OCI-LY7 (cell line): Measurements from ENCODE around the gene SOBP. TPM values are rescaled to one million over a fixed set of nuclear protein-coding genes. Genes with fewer than 3 reads are reported as not detected.

Experiments used
- BruUV-seq: library from RNA; stranded (reverse); fragments of 400-500 nt; replicated peaks from 2 replicates; lab custom pipeline; 2021; lab: Mats Ljungman, UMichigan
- CTCF ChIA-PET: fragments of 300-600 bp; sonication (Branson Sonifier 250); formaldehyde crosslinking; loops from one replicate; lab custom pipeline; 2022; ENCODE audit warnings: antibody characterized with exemption; ENCODE audit not compliant: unreplicated experiment; lab: Charles Lee
- POLR2A ChIA-PET: fragments of 300-600 bp; sonication (Branson Sonifier 250); formaldehyde crosslinking; loops from one replicate; lab custom pipeline; 2022; ENCODE audit warnings: antibody characterized with exemption; lab: Charles Lee
- DNase-seq: peaks from one replicate; pipeline ENCODE4 v3.0.0-alpha.2; 2015; ENCODE audit warnings: low spot score
- H2AFZ ChIP-seq: fragments of 200-600 bp; sonication (generic), shearing (Covaris generic); 2 replicates; pipeline ENCODE4 v1.6.1; 2014; ENCODE audit warnings: mild to moderate bottlenecking, antibody characterized with exemption, low read length, moderate library complexity
- H3K27ac ChIP-seq: fragments of 200-600 bp; sonication (generic); 2 replicates; pipeline ENCODE4 v1.5.1; 2014; ENCODE audit warnings: mixed run types, low read depth, mild to moderate bottlenecking, moderate library complexity, low read length, inconsistent platforms; ENCODE audit not compliant: poor library complexity, severe bottlenecking
- H3K36me3 ChIP-seq: fragments of 200-600 bp; sonication (generic); 2 replicates; pipeline ENCODE4 v1.6.1; 2014; ENCODE audit warnings: mild to moderate bottlenecking, antibody characterized with exemption, low read length, moderate library complexity, mixed read lengths; ENCODE audit not compliant: insufficient read depth
- H3K4me1 ChIP-seq: fragments of 200-600 bp; sonication (generic); 2 replicates; pipeline ENCODE4 v1.5.1; 2014; ENCODE audit warnings: mild to moderate bottlenecking, low read length; ENCODE audit not compliant: insufficient read depth, poor library complexity, severe bottlenecking
- H3K4me2 ChIP-seq: fragments of 200-600 bp; sonication (generic); 2 replicates; pipeline ENCODE4 v1.6.1; 2014; ENCODE audit warnings: mild to moderate bottlenecking, low read length
- H3K4me3 ChIP-seq: fragments of 200-600 bp; sonication (generic); 2 replicates; pipeline ENCODE4 v1.5.1; 2014; ENCODE audit warnings: mild to moderate bottlenecking, low read depth, low read length; ENCODE audit not compliant: poor library complexity, severe bottlenecking
- H3K79me2 ChIP-seq: fragments of 200-600 bp; sonication (generic); 2 replicates; pipeline ENCODE4 v1.6.1; 2016; ENCODE audit warnings: low read depth, mild to moderate bottlenecking, low read length, moderate library complexity, mixed read lengths; ENCODE audit not compliant: insufficient read depth
- H3K9me2 ChIP-seq: fragments of 200-600 bp; sonication (generic); 2 replicates; pipeline ENCODE4 v1.6.1; 2016; ENCODE audit warnings: mild to moderate bottlenecking, low read length, mixed read lengths; ENCODE audit not compliant: insufficient read depth
- H3K9me3 ChIP-seq: fragments of 200-600 bp; sonication (generic); 2 replicates; pipeline ENCODE4 v1.6.1; 2014; ENCODE audit warnings: mild to moderate bottlenecking, mixed run types, low read length, mixed read lengths
- H4K20me1 ChIP-seq: fragments of 200-600 bp; sonication (generic); 2 replicates; pipeline ENCODE4 v1.6.1; 2014; ENCODE audit warnings: mild to moderate bottlenecking, antibody characterized with exemption, low read length, moderate library complexity, mixed read lengths; ENCODE audit not compliant: insufficient read depth
- EZH2phosphoT487 ChIP-seq: fragments of 200-600 bp; sonication (generic); IDR thresholded peaks from 2 replicates; pipeline ENCODE4 v1.6.1; 2018; ENCODE audit warnings: low read depth, borderline replicate concordance, mild to moderate bottlenecking, mixed run types, antibody characterized with exemption, low read length, moderate library complexity, mixed read lengths
- intact Hi-C: fragments of 100-400 bp; cut with micrococcal nuclease; formaldehyde crosslinking; loops from one replicate; pipeline ENCODE4 v1.10.0; 2022; ENCODE audit not compliant: unreplicated experiment
- total RNA-seq, 2 experiments: library from RNA; depleted of rRNA in 1 of 2; stranded (reverse); fragments of >200 nt in 1 of 2; shearing (Covaris generic) in 1 of 2; gene quantifications; 2 replicates each; pipeline ENCODE4 v1.2.3, GENCODE V29; 2014 to 2022
- TF ChIP-seq, protein P1 (sequence below): fragments of 200-600 bp; sonication (generic); conservative IDR thresholded peaks from 2 replicates; pipeline ENCODE4 v1.5.1; 2014; ENCODE audit warnings: mild to moderate bottlenecking, antibody characterized with exemption, low read length, moderate library complexity, mixed read lengths

Gene SOBP
- total RNA-seq, 2 experiments from 2014 or later: 21.5 to 29.4 TPM

DNA sequence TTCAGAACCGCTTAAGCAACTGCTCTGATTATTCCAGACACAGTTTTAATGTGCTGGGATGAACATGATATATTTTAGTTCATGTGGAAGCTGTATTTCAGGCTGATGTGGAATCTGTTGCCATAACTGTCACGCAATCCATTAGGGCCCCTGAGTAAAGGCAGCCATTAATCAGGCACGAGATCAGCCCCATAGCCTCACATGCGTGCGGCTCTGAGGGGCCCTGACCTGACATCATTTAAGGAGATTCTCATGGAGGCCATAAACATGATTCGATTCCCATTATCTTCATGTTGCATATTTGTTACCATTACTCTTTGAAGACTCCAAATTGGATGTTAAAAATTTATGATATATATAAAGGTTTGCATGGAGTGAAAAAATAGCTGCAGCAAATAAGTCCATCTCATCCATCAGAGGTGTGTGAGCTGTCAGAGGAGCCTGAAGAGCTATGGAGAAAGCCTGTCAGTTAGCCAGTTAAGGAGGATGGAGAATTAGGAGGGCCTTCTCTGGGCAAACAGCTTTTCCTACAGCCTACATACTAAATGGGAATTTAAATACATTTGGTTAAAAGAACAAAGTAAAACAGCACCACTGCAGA lies 89.6 kb downstream of the SOBP start:
- no TSS peak for BruUV-seq
- TF ChIP-seq EZH2phosphoT487: no peak
- TF ChIP-seq, protein P1, sequence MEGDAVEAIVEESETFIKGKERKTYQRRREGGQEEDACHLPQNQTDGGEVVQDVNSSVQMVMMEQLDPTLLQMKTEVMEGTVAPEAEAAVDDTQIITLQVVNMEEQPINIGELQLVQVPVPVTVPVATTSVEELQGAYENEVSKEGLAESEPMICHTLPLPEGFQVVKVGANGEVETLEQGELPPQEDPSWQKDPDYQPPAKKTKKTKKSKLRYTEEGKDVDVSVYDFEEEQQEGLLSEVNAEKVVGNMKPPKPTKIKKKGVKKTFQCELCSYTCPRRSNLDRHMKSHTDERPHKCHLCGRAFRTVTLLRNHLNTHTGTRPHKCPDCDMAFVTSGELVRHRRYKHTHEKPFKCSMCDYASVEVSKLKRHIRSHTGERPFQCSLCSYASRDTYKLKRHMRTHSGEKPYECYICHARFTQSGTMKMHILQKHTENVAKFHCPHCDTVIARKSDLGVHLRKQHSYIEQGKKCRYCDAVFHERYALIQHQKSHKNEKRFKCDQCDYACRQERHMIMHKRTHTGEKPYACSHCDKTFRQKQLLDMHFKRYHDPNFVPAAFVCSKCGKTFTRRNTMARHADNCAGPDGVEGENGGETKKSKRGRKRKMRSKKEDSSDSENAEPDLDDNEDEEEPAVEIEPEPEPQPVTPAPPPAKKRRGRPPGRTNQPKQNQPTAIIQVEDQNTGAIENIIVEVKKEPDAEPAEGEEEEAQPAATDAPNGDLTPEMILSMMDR: no peak
- Histone ChIP-seq H4K20me1 (no peaks in the 10 kb centered on the region), H3K4me3 (no peak overlapping the region), H2AFZ (no peak overlapping the region), H3K4me1 (no peaks in the 10 kb centered on the region), H3K9me2 (no peaks in the 10 kb centered on the region), H3K9me3 (no peaks in the 10 kb centered on the region), H3K27ac (no peak overlapping the region), H3K4me2 (no peak overlapping the region), H3K79me2 (no peaks in the 10 kb centered on the region), H3K36me3 (peaks cover 49% of the 10 kb centered on the region)
- intact Hi-C loops: no loop called here
- ChIA-PET CTCF (no interaction called here), POLR2A (interaction anchor here (0.5 to 1.3 kb wide), 5 partner anchors 8 to 252 kb away, joined by 3 to 5 read pairs (median 4); no protein-coding TSS in a partner anchor)
- no peak for DNase-seq

- CTCF ChIA-PET: no interaction called here
- H3K4me1 ChIP-seq: no peaks in the 10 kb centered on the region
- H3K27ac ChIP-seq: no peak overlapping the region
- H2AFZ ChIP-seq: no peak overlapping the region
- no peaks in the 10 kb centered on the region for H3K9me3 ChIP-seq
- peaks cover 32% of the 10 kb centered on the region for H3K36me3 ChIP-seq
- H3K4me2 ChIP-seq: no peak overlapping the region
- no TSS peak for BruUV-seq
- no peak overlapping the region for H3K4me3 ChIP-seq
- H4K20me1 ChIP-seq: no peaks in the 10 kb centered on the region
- DNase-seq: no peak
- intact Hi-C loops: no loop called here
- POLR2A ChIA-PET: interaction anchor here (1.3 kb wide), 1 partner anchor 33 kb away, joined by 3 read pairs; no protein-coding TSS in a partner anchor
- no peaks in the 10 kb centered on the region for H3K9me2 ChIP-seq
- H3K79me2 ChIP-seq: no peaks in the 10 kb centered on the region
- no peak for TF ChIP-seq EZH2phosphoT487
- TF ChIP-seq, protein P1: no peak
Observed at GRCh38 chr6:107582086-107582485, 92.2 kb downstream of the SOBP start.

DNA sequence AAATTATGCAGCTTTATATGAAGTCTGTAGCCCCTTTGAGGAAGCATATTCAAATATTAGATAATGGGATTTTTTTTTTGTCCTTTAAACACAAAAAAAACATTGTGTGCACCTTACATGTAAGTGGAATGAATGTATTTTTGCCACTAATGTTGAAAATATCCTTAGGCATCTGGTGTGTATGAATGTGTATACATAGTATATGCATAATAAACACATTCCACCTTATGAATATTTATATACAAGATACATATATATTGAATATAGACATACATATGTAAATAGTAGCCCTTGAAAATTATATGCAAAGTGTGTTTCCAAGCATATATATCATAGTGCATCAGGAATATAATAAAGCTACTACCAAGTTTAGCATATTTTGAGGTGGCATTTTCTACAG lies 94.8 kb downstream of the SOBP start:
- POLR2A ChIA-PET: interaction anchor here (0.7 to 1.5 kb wide), 5 partner anchors 11 to 40 kb away, joined by 3 to 7 read pairs (median 4); no protein-coding TSS in a partner anchor
- Histone ChIP-seq H3K4me2 (no peak overlapping the region), H3K4me1 (peaks cover 6% of the 10 kb centered on the region), H3K4me3 (no peak overlapping the region), H3K36me3 (peaks cover 44% of the 10 kb centered on the region), H3K79me2 (no peaks in the 10 kb centered on the region), H2AFZ (no peak overlapping the region), H3K9me3 (no peaks in the 10 kb centered on the region), H3K9me2 (no peaks in the 10 kb centered on the region), H3K27ac (no peak overlapping the region), H4K20me1 (no peaks in the 10 kb centered on the region)
- no peak for DNase-seq
- no TSS peak for BruUV-seq
- intact Hi-C loops: no loop called here
- CTCF ChIA-PET: no interaction called here
- no peak for TF ChIP-seq EZH2phosphoT487
- TF ChIP-seq, protein P1: no peak
